ENCODE data around the gene PPEF1. TPM values are rescaled to one million over a fixed set of nuclear protein-coding genes. Genes with fewer than 3 reads are reported as not detected.
"Not testable (repeated sequence)": the region's sequence is repeated elsewhere in the genome, so short reads cannot be mapped to it uniquely, and the experiment has no call there.

Gene PPEF1
- total RNA-seq, 4 donors from 2014 or later = 0.62 to 1.0 TPM; not detected in 2

DNA sequence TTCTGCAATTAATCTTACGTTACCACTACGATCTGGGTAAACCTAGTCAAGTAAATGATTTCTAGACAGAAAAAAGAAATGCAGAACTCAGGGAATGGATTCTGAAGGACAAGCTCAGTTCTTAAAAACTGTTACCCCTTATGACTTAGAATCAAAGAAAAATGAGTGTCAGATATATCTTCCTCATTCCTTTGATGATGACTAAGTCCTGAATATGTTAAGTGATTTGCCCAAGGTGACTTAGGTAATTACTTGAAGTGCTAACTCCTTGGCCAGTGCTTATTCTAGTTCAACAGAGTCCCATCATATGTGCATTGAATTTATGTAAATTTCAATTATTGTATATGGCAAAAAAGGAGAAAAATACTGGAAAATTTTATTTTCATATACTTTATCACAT, 92.5 kb downstream of the PPEF1 start:
- no peak for DNase-seq (ENCODE audit: low spot score in 2 of 2)
- intact Hi-C loops (cut with DNase I; ENCODE audit: low total_unique reads) = no loop called here
- WGBS, 2 donors = 67 to 83% methylated on average over 2 of the region's 2 CpGs
- H3K4me3 ChIP-seq (ENCODE audit: low read depth, poor library complexity, severe bottlenecking) = no peak overlapping the region
- TF ChIP-seq CTCF (IDR thresholded peaks at IDR 0.05) (no peak), POLR2A (IDR thresholded peaks at IDR 0.05) (no peak)

DNA sequence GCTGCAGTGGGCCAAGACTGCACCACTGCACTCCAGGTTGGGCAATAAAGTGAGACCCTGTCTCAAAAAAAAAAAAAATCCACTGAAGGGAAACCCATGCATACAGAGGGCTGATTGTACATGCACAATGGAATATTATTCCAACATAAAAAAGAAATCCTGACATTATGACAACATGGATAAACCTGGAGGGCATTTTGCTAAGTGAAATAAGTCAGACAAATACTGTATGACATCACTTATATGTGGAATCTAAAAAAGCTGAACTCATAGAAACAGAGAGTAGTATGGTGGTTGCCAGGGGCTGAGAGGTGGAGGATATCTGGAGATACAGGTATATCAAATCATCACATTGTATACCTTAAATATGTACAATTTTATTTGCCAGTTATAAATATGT, 102.2 kb downstream of the PPEF1 start:
- intact Hi-C loops (cut with DNase I; ENCODE audit: low total_unique reads) = no loop called here
- TF ChIP-seq CTCF (IDR thresholded peaks at IDR 0.05) = no peak
- no peak for TF ChIP-seq POLR2A (IDR thresholded peaks at IDR 0.05)
- no peak overlapping the region for H3K4me3 ChIP-seq (ENCODE audit: low read depth, poor library complexity, severe bottlenecking)
- DNase-seq (ENCODE audit: low spot score in 2 of 2) = no peak

- intact Hi-C loops (cut with DNase I; ENCODE audit: low total_unique reads) = no loop called here
- WGBS, 2 donors = 59 to 73% methylated on average over 2 of the region's 2 CpGs
- DNase-seq (ENCODE audit: low spot score in 2 of 2) = no peak
- H3K4me3 ChIP-seq (ENCODE audit: low read depth, poor library complexity, severe bottlenecking) = no peak overlapping the region
- TF ChIP-seq POLR2A (IDR thresholded peaks at IDR 0.05) (no peak), CTCF (IDR thresholded peaks at IDR 0.05) (no peak)
Observed at GRCh38 chrX:18810416-18810815, 103.0 kb downstream of the PPEF1 start.

GRCh38 chrX:18825375-18825774, 117.9 kb downstream of the PPEF1 start:
- intact Hi-C loops (cut with DNase I; ENCODE audit: low total_unique reads) = no loop called here
- 64 to 67% methylated on average over 2 of the region's 2 CpGs for WGBS, 2 donors
- TF ChIP-seq CTCF (IDR thresholded peaks at IDR 0.05) (no peak), POLR2A (IDR thresholded peaks at IDR 0.05) (no peak)

DNA sequence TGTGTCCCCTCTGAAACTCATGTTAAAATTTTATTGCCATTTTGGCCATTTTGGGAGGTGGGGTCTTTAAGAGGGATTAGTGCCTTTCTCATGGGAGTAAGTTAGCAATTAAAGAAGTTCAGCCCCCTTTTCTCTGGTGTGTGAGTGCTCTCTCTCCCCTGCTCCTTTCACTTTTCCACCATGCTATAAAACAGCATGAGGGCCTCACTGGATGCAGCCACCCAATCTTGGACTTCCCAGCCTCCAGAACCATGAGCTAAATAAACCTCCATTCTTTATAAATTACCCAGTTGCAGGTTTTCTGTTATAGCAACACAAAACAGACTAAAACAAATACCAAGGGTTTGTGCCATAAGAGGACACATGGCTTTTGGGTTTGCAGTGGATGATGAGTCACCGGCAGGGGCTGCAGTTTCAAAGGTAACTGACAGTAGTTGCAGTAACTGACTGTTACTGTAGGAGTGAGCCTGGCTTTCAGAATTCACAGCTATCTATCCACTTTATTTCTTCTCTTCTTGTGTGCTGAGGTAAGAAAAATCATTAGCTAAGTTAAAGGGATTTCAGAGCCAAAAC, 121.5 kb downstream of the PPEF1 start:
- H3K4me3 ChIP-seq (ENCODE audit: low read depth, poor library complexity, severe bottlenecking) = no peak overlapping the region
- TF ChIP-seq CTCF (IDR thresholded peaks at IDR 0.05) = no peak
- TF ChIP-seq POLR2A (IDR thresholded peaks at IDR 0.05) = no peak
- 86 to 94% methylated on average over 1 of the region's 1 CpG for WGBS, 2 donors
- intact Hi-C loops (cut with DNase I; ENCODE audit: low total_unique reads) = no loop called here
- no peak for DNase-seq (ENCODE audit: low spot score in 2 of 2)

More at GRCh38 chrX:18825375-18825774, 117.9 kb downstream of the PPEF1 start:
- no peak overlapping the region for H3K4me3 ChIP-seq (ENCODE audit: low read depth, poor library complexity, severe bottlenecking)
- DNase-seq (ENCODE audit: low spot score in 2 of 2) = no peak

- H3K4me3 ChIP-seq (ENCODE audit: low read depth, poor library complexity, severe bottlenecking) = no peak overlapping the region
- WGBS, 2 donors = 51 to 63% methylated on average over 21 to 22 of the region's 22 CpGs
- peak in 1 of 2 donors; percentile 14 for DNase-seq (ENCODE audit: low spot score in 2 of 2)
- intact Hi-C loops (cut with DNase I; ENCODE audit: low total_unique reads) = no loop called here
- TF ChIP-seq CTCF (IDR thresholded peaks at IDR 0.05) (no peak), POLR2A (IDR thresholded peaks at IDR 0.05) (no peak)
Observed at GRCh38 chrX:18833071-18833731, 125.8 kb downstream of the PPEF1 start.

- 73 to 81% methylated on average over 3 of the region's 3 CpGs for WGBS, 2 donors
- DNase-seq (ENCODE audit: low spot score in 2 of 2); H3K4me3 ChIP-seq (ENCODE audit: low read depth, poor library complexity, severe bottlenecking); intact Hi-C loops (cut with DNase I; ENCODE audit: low total_unique reads): not testable (repeated sequence)
Observed at GRCh38 chrX:18847901-18848300, 140.5 kb downstream of the PPEF1 start.

Measured in lower leg skin (tissue), 4 donors.